ENCODE data around the gene SOX9.
"Not testable (repeated sequence)": the region's sequence is repeated elsewhere in the genome, so short reads cannot be mapped to it uniquely, and the experiment has no call there.

The SOX9 gene

GRCh38 chr17:72101526-72101925 lies 19.3 kb upstream of the SOX9 start:
- Mint-ChIP-seq H3K27ac (no peak overlapping the region), H3K9me3 (ENCODE audit: low read depth) (no peaks in the 10 kb centered on the region), H3K36me3 (no peaks in the 10 kb centered on the region), H3K27me3 (peaks cover 7% of the 10 kb centered on the region), H3K4me1 (ENCODE audit: low read depth) (no peaks in the 10 kb centered on the region), H3K4me3 (no peak overlapping the region)

GRCh38 chr17:72102366-72102765 lies 18.5 kb upstream of the SOX9 start:
- no peaks in the 10 kb centered on the region for H3K9me3 Mint-ChIP-seq (ENCODE audit: low read depth)
- H3K27ac Mint-ChIP-seq: no peak overlapping the region
- no peaks in the 10 kb centered on the region for H3K36me3 Mint-ChIP-seq
- peaks cover 7% of the 10 kb centered on the region for H3K27me3 Mint-ChIP-seq
- H3K4me1 Mint-ChIP-seq (ENCODE audit: low read depth): no peaks in the 10 kb centered on the region
- no peak overlapping the region for H3K4me3 Mint-ChIP-seq

GRCh38 chr17:72104164-72104862 lies 16.5 kb upstream of the SOX9 start:
- Mint-ChIP-seq H3K27ac (no peak overlapping the region), H3K9me3 (ENCODE audit: low read depth) (no peaks in the 10 kb centered on the region), H3K4me1 (ENCODE audit: low read depth) (no peaks in the 10 kb centered on the region), H3K36me3 (no peaks in the 10 kb centered on the region), H3K27me3 (peaks cover 8% of the 10 kb centered on the region), H3K4me3 (no peak overlapping the region)

- Mint-ChIP-seq H3K4me1 (ENCODE audit: low read depth) (no peaks in the 10 kb centered on the region), H3K27ac (no peak overlapping the region), H3K27me3 (peaks cover 8% of the 10 kb centered on the region), H3K36me3 (no peaks in the 10 kb centered on the region), H3K9me3 (ENCODE audit: low read depth) (no peaks in the 10 kb centered on the region), H3K4me3 (no peak overlapping the region)
These were observed 16.0 kb upstream of the SOX9 start for GRCh38 chr17:72104863-72105234.

GRCh38 chr17:72107100-72107499 lies 13.7 kb upstream of the SOX9 start:
- no peaks in the 10 kb centered on the region for H3K9me3 Mint-ChIP-seq (ENCODE audit: low read depth)
- no peak overlapping the region for H3K4me3 Mint-ChIP-seq
- H3K4me1 Mint-ChIP-seq (ENCODE audit: low read depth): no peaks in the 10 kb centered on the region
- H3K27ac Mint-ChIP-seq: no peak overlapping the region
- H3K36me3 Mint-ChIP-seq: no peaks in the 10 kb centered on the region
- peaks cover 11% of the 10 kb centered on the region for H3K27me3 Mint-ChIP-seq

- Mint-ChIP-seq H3K27me3 (peaks cover 27% of the 10 kb centered on the region), H3K4me1 (ENCODE audit: low read depth) (peaks cover under 1% of the 10 kb centered on the region), H3K36me3 (no peaks in the 10 kb centered on the region)
These were observed 10.4 kb upstream of the SOX9 start for GRCh38 chr17:72110231-72110941.

GRCh38 chr17:72110942-72111318 lies 9.9 kb upstream of the SOX9 start:
- Mint-ChIP-seq H3K4me3 (no peak overlapping the region), H3K4me1 (ENCODE audit: low read depth) (peaks cover 2% of the 10 kb centered on the region), H3K36me3 (no peaks in the 10 kb centered on the region), H3K27ac (no peak overlapping the region), H3K9me3 (ENCODE audit: low read depth) (no peaks in the 10 kb centered on the region), H3K27me3 (peaks cover 27% of the 10 kb centered on the region)

More at GRCh38 chr17:72110231-72110941, 10.4 kb upstream of the SOX9 start:
- no peak overlapping the region for H3K4me3 Mint-ChIP-seq
- no peak overlapping the region for H3K27ac Mint-ChIP-seq
- no peaks in the 10 kb centered on the region for H3K9me3 Mint-ChIP-seq (ENCODE audit: low read depth)

GRCh38 chr17:72111336-72111923 lies 9.4 kb upstream of the SOX9 start:
- Mint-ChIP-seq H3K27me3 (peaks cover 29% of the 10 kb centered on the region), H3K4me1 (ENCODE audit: low read depth) (peaks cover 5% of the 10 kb centered on the region), H3K27ac (no peak overlapping the region), H3K4me3 (no peak overlapping the region), H3K36me3 (no peaks in the 10 kb centered on the region), H3K9me3 (ENCODE audit: low read depth) (no peaks in the 10 kb centered on the region)

GRCh38 chr17:72111926-72112325 lies 8.9 kb upstream of the SOX9 start:
- H3K36me3 Mint-ChIP-seq; H3K27ac Mint-ChIP-seq; H3K4me3 Mint-ChIP-seq; H3K4me1 Mint-ChIP-seq (ENCODE audit: low read depth); H3K9me3 Mint-ChIP-seq (ENCODE audit: low read depth): not testable (repeated sequence)
- H3K27me3 Mint-ChIP-seq: peaks cover 31% of the 10 kb centered on the region

GRCh38 chr17:72113751-72114150 lies 7.1 kb upstream of the SOX9 start:
- no peaks in the 10 kb centered on the region for H3K36me3 Mint-ChIP-seq
- H3K9me3 Mint-ChIP-seq (ENCODE audit: low read depth): no peaks in the 10 kb centered on the region
- peaks cover 12% of the 10 kb centered on the region for H3K4me1 Mint-ChIP-seq (ENCODE audit: low read depth)
- no peak overlapping the region for H3K4me3 Mint-ChIP-seq
- H3K27ac Mint-ChIP-seq: no peak overlapping the region
- H3K27me3 Mint-ChIP-seq: peaks cover 38% of the 10 kb centered on the region

GRCh38 chr17:72115781-72116525 lies 4.9 kb upstream of the SOX9 start:
- Mint-ChIP-seq H3K36me3 (no peaks in the 10 kb centered on the region), H3K9me3 (ENCODE audit: low read depth) (no peaks in the 10 kb centered on the region), H3K27me3 (peaks cover 42% of the 10 kb centered on the region), H3K4me1 (ENCODE audit: low read depth) (peaks cover 19% of the 10 kb centered on the region), H3K4me3 (no peak overlapping the region), H3K27ac (no peak overlapping the region)

GRCh38 chr17:72116661-72117521 lies 3.9 kb upstream of the SOX9 start:
- peaks cover 44% of the 10 kb centered on the region for H3K27me3 Mint-ChIP-seq
- H3K27ac Mint-ChIP-seq: no peak overlapping the region
- H3K4me3 Mint-ChIP-seq: peak overlapping the region; percentile 23
- no peaks in the 10 kb centered on the region for H3K36me3 Mint-ChIP-seq
- peaks cover 23% of the 10 kb centered on the region for H3K4me1 Mint-ChIP-seq (ENCODE audit: low read depth)
- no peaks in the 10 kb centered on the region for H3K9me3 Mint-ChIP-seq (ENCODE audit: low read depth)

GRCh38 chr17:72117535-72118334 lies 3.1 kb upstream of the SOX9 start:
- H3K36me3 Mint-ChIP-seq: no peaks in the 10 kb centered on the region
- no peaks in the 10 kb centered on the region for H3K9me3 Mint-ChIP-seq (ENCODE audit: low read depth)
- H3K4me3 Mint-ChIP-seq: no peak overlapping the region
- peaks cover 25% of the 10 kb centered on the region for H3K4me1 Mint-ChIP-seq (ENCODE audit: low read depth)
- H3K27ac Mint-ChIP-seq: no peak overlapping the region
- H3K27me3 Mint-ChIP-seq: peaks cover 42% of the 10 kb centered on the region

All from activated naive CD8-positive, alpha-beta T cell (primary cell).